ENCODE data around the gene GPC6. TPM values are rescaled to one million over a fixed set of nuclear protein-coding genes. Genes with fewer than 3 reads are reported as not detected.

The GPC6 gene
- total RNA-seq, 2 experiments from 2014 or later, result not detected

DNA sequence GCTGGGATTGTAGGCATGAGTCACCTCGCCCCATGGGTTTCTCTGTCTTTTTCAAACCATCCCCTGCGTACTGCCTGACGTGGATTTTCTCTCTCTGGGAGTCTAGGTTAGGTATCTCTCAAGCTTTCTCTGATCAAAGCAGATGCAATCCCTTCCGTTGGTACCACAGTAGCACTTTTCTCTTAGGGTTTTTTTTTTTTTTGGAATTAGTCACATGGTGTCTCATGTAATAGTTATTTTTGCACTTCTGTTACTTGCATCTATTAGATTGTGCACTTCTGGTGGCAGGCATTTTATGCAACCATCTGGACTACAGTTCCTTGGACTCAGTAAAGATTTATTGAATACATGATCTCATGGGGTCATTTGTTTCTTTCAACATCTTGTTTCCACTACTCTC, 72.1 kb downstream of the GPC6 start:
- intact Hi-C loops (cut with micrococcal nuclease; ENCODE audit: unreplicated experiment), result no loop called here
- Histone ChIP-seq H2AFZ (ENCODE audit: low read length) (no peak overlapping the region), H3K27ac (ENCODE audit: low read depth, low read length, poor library complexity, severe bottlenecking) (no peak overlapping the region), H3K36me3 (ENCODE audit: insufficient read depth, low read length) (no peaks in the 10 kb centered on the region), H3K9me2 (ENCODE audit: insufficient read depth, low read length) (no peaks in the 10 kb centered on the region), H4K20me1 (ENCODE audit: insufficient read depth, low read length) (no peaks in the 10 kb centered on the region), H3K79me2 (ENCODE audit: insufficient read depth, low read depth, low read length) (no peaks in the 10 kb centered on the region), H3K4me1 (ENCODE audit: insufficient read depth, low read length, poor library complexity, severe bottlenecking) (no peaks in the 10 kb centered on the region), H3K9me3 (ENCODE audit: low read length) (no peaks in the 10 kb centered on the region), H3K4me2 (ENCODE audit: low read length) (no peak overlapping the region), H3K4me3 (ENCODE audit: low read depth, low read length, poor library complexity, severe bottlenecking) (no peak overlapping the region)
- ChIA-PET CTCF (ENCODE audit: unreplicated experiment) (no interaction called here), POLR2A (interaction anchor here (0.8 kb wide), 1 partner anchor 21 kb away, joined by 3 read pairs; no protein-coding TSS in a partner anchor)
- BruUV-seq (replicated peaks), result no TSS peak
- TF ChIP-seq CTCF (conservative IDR thresholded peaks at IDR 0.05; ENCODE audit: low read length) (no peak), EZH2phosphoT487 (IDR thresholded peaks at IDR 0.05; ENCODE audit: borderline replicate concordance, low read depth, low read length) (no peak)
- DNase-seq (ENCODE audit: low spot score), result no peak

DNA sequence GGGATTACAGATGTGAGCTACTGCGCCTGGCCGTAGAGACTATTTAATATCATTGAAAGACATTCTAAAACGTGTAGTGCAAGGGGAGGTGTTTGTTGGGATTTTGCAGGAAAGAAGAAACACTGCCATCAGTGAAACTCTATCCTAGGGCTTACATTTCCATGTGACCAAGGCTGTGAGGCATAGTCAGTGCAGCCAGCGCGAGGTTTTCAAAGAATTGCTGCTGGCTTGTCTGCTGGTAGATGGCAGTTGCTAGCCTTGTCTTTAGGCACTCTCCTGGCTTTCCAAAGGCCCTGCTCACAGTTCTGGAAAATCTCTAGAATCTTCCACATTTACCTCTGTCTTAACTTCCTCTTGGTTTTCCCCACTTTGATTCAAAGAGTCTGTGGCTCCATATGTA, 77.5 kb downstream of the GPC6 start:
- Histone ChIP-seq H3K36me3 (ENCODE audit: insufficient read depth, low read length) (no peaks in the 10 kb centered on the region), H3K4me2 (ENCODE audit: low read length) (no peak overlapping the region), H3K79me2 (ENCODE audit: insufficient read depth, low read depth, low read length) (no peaks in the 10 kb centered on the region), H3K4me3 (ENCODE audit: low read depth, low read length, poor library complexity, severe bottlenecking) (no peak overlapping the region), H4K20me1 (ENCODE audit: insufficient read depth, low read length) (no peaks in the 10 kb centered on the region), H2AFZ (ENCODE audit: low read length) (no peak overlapping the region), H3K9me3 (ENCODE audit: low read length) (no peaks in the 10 kb centered on the region), H3K9me2 (ENCODE audit: insufficient read depth, low read length) (no peaks in the 10 kb centered on the region), H3K4me1 (ENCODE audit: insufficient read depth, low read length, poor library complexity, severe bottlenecking) (no peaks in the 10 kb centered on the region), H3K27ac (ENCODE audit: low read depth, low read length, poor library complexity, severe bottlenecking) (no peak overlapping the region)
- ChIA-PET POLR2A (no interaction called here), CTCF (ENCODE audit: unreplicated experiment) (no interaction called here)
- DNase-seq (ENCODE audit: low spot score), result no peak
- no peak for TF ChIP-seq CTCF (conservative IDR thresholded peaks at IDR 0.05; ENCODE audit: low read length)
- TF ChIP-seq EZH2phosphoT487 (IDR thresholded peaks at IDR 0.05; ENCODE audit: borderline replicate concordance, low read depth, low read length), result no peak
- BruUV-seq (replicated peaks), result no TSS peak
- intact Hi-C loops (cut with micrococcal nuclease; ENCODE audit: unreplicated experiment), result no loop called here

DNA sequence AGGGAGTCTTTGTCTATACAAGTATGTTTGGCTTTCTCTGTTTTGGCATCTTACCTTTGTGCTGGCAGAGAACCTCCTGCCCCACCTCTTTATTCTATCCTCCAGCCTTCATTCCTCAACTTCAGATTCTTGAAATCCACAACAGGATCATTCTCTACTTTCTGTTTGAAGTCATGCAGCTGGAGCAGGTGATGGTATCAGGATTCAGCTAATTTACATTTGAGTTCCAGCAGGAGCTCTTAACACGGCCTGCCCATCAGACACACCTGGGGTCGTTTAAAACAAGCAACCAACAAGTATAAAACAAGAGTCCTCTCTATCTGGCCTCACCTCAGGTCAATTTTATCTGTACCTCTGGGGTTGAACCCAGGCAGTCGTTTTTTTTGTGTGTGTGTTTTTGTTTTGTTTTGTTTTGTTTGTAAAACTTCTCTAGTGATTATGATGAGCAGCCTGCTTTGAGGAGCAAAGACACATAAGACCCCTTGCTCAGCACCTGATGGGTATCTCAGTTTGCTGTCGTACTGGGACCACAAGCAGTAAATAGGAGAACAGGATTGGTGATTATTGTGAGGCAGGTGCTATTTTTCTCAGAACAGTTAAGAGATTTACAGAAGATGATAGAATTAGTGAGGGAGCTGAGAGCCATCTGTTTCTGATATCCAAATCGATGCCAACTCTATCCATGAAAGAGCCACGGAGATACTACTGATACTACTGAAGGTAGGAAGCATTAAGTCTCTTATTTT, 78.4 kb downstream of the GPC6 start:
- Histone ChIP-seq H3K4me2 (ENCODE audit: low read length) (no peak overlapping the region), H3K4me3 (ENCODE audit: low read depth, low read length, poor library complexity, severe bottlenecking) (no peak overlapping the region), H3K27ac (ENCODE audit: low read depth, low read length, poor library complexity, severe bottlenecking) (no peak overlapping the region), H3K79me2 (ENCODE audit: insufficient read depth, low read depth, low read length) (no peaks in the 10 kb centered on the region), H3K9me2 (ENCODE audit: insufficient read depth, low read length) (no peaks in the 10 kb centered on the region), H3K4me1 (ENCODE audit: insufficient read depth, low read length, poor library complexity, severe bottlenecking) (no peaks in the 10 kb centered on the region), H3K36me3 (ENCODE audit: insufficient read depth, low read length) (no peaks in the 10 kb centered on the region), H3K9me3 (ENCODE audit: low read length) (no peaks in the 10 kb centered on the region), H4K20me1 (ENCODE audit: insufficient read depth, low read length) (no peaks in the 10 kb centered on the region), H2AFZ (ENCODE audit: low read length) (no peak overlapping the region)
- ChIA-PET POLR2A (no interaction called here), CTCF (ENCODE audit: unreplicated experiment) (no interaction called here)
- intact Hi-C loops (cut with micrococcal nuclease; ENCODE audit: unreplicated experiment), result no loop called here
- no peak for TF ChIP-seq EZH2phosphoT487 (IDR thresholded peaks at IDR 0.05; ENCODE audit: borderline replicate concordance, low read depth, low read length)
- no peak for TF ChIP-seq CTCF (conservative IDR thresholded peaks at IDR 0.05; ENCODE audit: low read length)
- DNase-seq (ENCODE audit: low spot score), result no peak
- no TSS peak for BruUV-seq (replicated peaks)

Measured in OCI-LY7 (cell line).